GM12865 (cell line): ENCODE measurements around the gene C1orf167.

Experiments used
- DNase-seq: peaks from one replicate; pipeline ENCODE4 v3.0.0; 2010; ENCODE audit warnings: low read depth
- H3K4me3 ChIP-seq: 2 replicates; pipeline ENCODE4 v1.5.1; 2011; ENCODE audit warnings: mild to moderate bottlenecking, low read depth, low read length, control low read depth
- TF ChIP-seq, protein P1 (sequence below): IDR thresholded peaks from 2 replicates; pipeline ENCODE4 v1.5.1; 2011; ENCODE audit warnings: low read length, control low read depth, low read depth, inconsistent platforms; ENCODE audit not compliant: insufficient read depth; ENCODE audit errors: missing control alignments

C1orf167 gene

DNA sequence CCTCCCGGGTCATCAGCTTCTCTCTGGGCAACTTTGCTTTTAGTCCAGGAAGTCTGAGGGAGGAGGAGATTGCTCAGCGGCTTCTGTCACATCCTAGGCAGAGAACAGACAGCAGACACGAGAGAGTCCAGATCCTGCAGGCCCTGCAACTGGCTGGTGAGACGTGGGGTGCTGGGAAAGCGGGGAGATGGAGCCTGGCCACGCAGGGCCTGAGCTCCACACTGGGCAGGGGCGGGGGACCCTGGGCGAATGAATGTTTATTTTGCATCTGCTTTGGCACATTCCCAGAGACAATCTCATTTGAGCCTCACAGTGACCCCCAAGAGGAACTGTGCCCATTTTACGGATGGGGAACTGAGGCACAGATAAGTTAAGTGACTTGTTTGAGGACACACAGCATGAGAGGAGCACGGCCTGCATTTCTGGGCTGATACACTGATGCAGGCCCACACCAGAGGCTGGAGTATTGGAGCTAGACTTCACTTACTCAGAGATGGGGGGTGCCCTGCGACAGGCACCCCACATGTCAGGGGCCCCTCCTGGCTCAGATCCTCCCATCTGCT, 9.6 kb downstream of the C1orf167 start:
- TF ChIP-seq, protein P1, sequence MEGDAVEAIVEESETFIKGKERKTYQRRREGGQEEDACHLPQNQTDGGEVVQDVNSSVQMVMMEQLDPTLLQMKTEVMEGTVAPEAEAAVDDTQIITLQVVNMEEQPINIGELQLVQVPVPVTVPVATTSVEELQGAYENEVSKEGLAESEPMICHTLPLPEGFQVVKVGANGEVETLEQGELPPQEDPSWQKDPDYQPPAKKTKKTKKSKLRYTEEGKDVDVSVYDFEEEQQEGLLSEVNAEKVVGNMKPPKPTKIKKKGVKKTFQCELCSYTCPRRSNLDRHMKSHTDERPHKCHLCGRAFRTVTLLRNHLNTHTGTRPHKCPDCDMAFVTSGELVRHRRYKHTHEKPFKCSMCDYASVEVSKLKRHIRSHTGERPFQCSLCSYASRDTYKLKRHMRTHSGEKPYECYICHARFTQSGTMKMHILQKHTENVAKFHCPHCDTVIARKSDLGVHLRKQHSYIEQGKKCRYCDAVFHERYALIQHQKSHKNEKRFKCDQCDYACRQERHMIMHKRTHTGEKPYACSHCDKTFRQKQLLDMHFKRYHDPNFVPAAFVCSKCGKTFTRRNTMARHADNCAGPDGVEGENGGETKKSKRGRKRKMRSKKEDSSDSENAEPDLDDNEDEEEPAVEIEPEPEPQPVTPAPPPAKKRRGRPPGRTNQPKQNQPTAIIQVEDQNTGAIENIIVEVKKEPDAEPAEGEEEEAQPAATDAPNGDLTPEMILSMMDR: no peak
- H3K4me3 ChIP-seq: no peak overlapping the region

GRCh38 chr1:11772458-11772857, 10.5 kb downstream of the C1orf167 start:
- TF ChIP-seq, protein P1: no peak
- no peak overlapping the region for H3K4me3 ChIP-seq
- DNase-seq: peak; percentile 24

More for the DNA sequence above, 9.6 kb downstream of the C1orf167 start:
- no peak for DNase-seq

GRCh38 chr1:11774753-11775152, 12.8 kb downstream of the C1orf167 start:
- DNase-seq: no peak
- no peak overlapping the region for H3K4me3 ChIP-seq
- TF ChIP-seq, protein P1: no peak

- no peak overlapping the region for H3K4me3 ChIP-seq
- no peak for DNase-seq
- TF ChIP-seq, protein P1: no peak
Measured at GRCh38 chr1:11777658-11778322, 15.8 kb downstream of the C1orf167 start.

DNA sequence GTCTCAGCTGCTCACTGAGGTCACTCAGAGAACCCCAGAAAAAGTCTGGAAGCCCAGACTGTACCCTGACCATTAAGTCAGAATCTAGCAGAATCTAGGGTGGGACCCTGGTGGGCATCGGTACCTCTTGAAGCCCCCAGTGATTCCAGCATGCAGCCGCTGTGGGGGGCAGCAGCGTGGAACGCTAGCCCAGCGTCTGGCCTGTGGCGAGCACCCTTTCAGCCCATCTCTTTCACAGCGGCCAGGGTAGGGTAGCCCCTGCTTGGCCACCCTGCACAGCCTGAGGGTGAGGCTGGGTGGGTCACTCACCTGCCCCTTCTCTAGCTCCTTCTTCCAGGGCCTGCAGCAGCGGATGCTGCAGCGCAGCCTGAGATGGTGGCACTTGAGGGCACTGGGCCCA, 16.3 kb downstream of the C1orf167 start:
- TF ChIP-seq, protein P1: no peak
- no peak overlapping the region for H3K4me3 ChIP-seq
- no peak for DNase-seq

GRCh38 chr1:11778844-11779623, 17.0 kb downstream of the C1orf167 start:
- no peak for DNase-seq
- no peak overlapping the region for H3K4me3 ChIP-seq
- TF ChIP-seq, protein P1: no peak
